Osteoblast (primary cell): Measurements from ENCODE around the gene RICTOR. TPM values are rescaled to one million over a fixed set of nuclear protein-coding genes. Genes with fewer than 3 reads are reported as not detected.

Experiments used
- DNase-seq: peaks from one replicate; pipeline ENCODE4 v3.0.0; 2011; ENCODE audit warnings: low spot score, mixed read lengths; ENCODE audit not compliant: insufficient read length; ENCODE audit errors: missing footprints
- H2AFZ ChIP-seq: 2 replicates; pipeline ENCODE4 v1.6.0; 2011; ENCODE audit warnings: mild to moderate bottlenecking, low read length
- H3K27ac ChIP-seq: 2 replicates; pipeline ENCODE4 v1.5.1; 2011; ENCODE audit warnings: mild to moderate bottlenecking, low read depth, low read length, moderate library complexity
- H3K27me3 ChIP-seq: 2 replicates; pipeline ENCODE4 v1.6.0; 2012; ENCODE audit warnings: mild to moderate bottlenecking, control low read depth, inconsistent platforms, low read length, moderate library complexity; ENCODE audit not compliant: insufficient read depth
- H3K36me3 ChIP-seq: 2 replicates; pipeline ENCODE4 v1.5.1; 2011; ENCODE audit warnings: mild to moderate bottlenecking, low read length, control low read depth, moderate library complexity; ENCODE audit not compliant: insufficient read depth
- H3K4me1 ChIP-seq: 2 replicates; pipeline ENCODE4 v1.5.1; 2011; ENCODE audit warnings: mild to moderate bottlenecking, low read length, control low read depth, moderate library complexity; ENCODE audit not compliant: insufficient read depth
- H3K4me2 ChIP-seq: 2 replicates; pipeline ENCODE4 v1.6.0; 2011; ENCODE audit warnings: mild to moderate bottlenecking, low read length; ENCODE audit not compliant: insufficient read depth
- H3K4me3 ChIP-seq: fragments of 200-600 bp; sonication (generic); 3 replicates; pipeline ENCODE4 v1.5.1; 2012; ENCODE audit warnings: mild to moderate bottlenecking, low read length, inconsistent platforms; ENCODE audit not compliant: insufficient read depth
- H3K79me2 ChIP-seq: 2 replicates; pipeline ENCODE4 v1.6.0; 2012; ENCODE audit warnings: mild to moderate bottlenecking, low read length, control low read depth, inconsistent platforms; ENCODE audit not compliant: insufficient read depth
- H3K9me3 ChIP-seq: 2 replicates; pipeline ENCODE4 v1.5.1; 2011; ENCODE audit warnings: low read depth, low read length, control low read depth
- H4K20me1 ChIP-seq: 2 replicates; pipeline ENCODE4 v1.6.0; 2012; ENCODE audit warnings: mild to moderate bottlenecking, low read length, control low read depth; ENCODE audit not compliant: insufficient read depth
- CTCF ChIP-seq: IDR thresholded peaks from 2 replicates; pipeline ENCODE4 v1.5.1; 2011; ENCODE audit warnings: mild to moderate bottlenecking, low read depth, low read length, moderate library complexity; ENCODE audit errors: extremely low read depth
- total RNA-seq: library from RNA; depleted of rRNA; stranded (reverse); fragments of >200 nt; gene quantifications from 2 replicates; pipeline ENCODE4 v1.2.3, GENCODE V29; 2012

Gene RICTOR
- total RNA-seq, 1 donor, result 46.7 TPM

DNA sequence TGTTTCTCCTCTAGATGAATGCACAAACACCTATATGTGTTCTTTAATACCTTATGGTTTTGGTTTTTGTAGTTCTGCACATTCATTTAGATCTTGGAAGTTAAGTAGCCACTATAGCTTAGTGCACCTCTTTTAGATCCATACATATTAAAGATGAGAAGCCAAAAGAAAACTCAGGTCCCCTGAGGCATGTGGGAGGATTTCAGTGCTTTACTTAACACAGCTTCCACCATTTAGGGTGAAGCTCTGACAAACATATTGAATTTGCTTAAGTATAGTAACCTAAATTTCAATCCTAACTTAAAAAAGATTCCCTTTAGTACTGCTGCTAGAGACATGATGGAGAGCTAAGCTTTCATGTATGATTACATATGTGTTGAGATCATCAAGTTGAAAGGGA lies 25.6 kb upstream of the RICTOR start:
- H3K27ac ChIP-seq, result peak overlapping the region; percentile 96
- H3K9me3 ChIP-seq, result no peaks in the 10 kb centered on the region
- H3K27me3 ChIP-seq, result no peaks in the 10 kb centered on the region
- H3K4me2 ChIP-seq, result no peak overlapping the region
- no peak overlapping the region for H2AFZ ChIP-seq
- no peaks in the 10 kb centered on the region for H3K36me3 ChIP-seq
- DNase-seq, result no peak
- no peaks in the 10 kb centered on the region for H4K20me1 ChIP-seq
- H3K4me3 ChIP-seq, result no peak overlapping the region
- H3K4me1 ChIP-seq, result peaks cover 36% of the 10 kb centered on the region
- no peaks in the 10 kb centered on the region for H3K79me2 ChIP-seq
- no peak for TF ChIP-seq CTCF

- Histone ChIP-seq H3K27ac (no peak overlapping the region), H4K20me1 (no peaks in the 10 kb centered on the region), H3K79me2 (no peaks in the 10 kb centered on the region), H3K4me2 (no peak overlapping the region), H3K4me3 (no peak overlapping the region), H3K27me3 (no peaks in the 10 kb centered on the region), H3K9me3 (no peaks in the 10 kb centered on the region), H3K4me1 (peaks cover 13% of the 10 kb centered on the region), H3K36me3 (no peaks in the 10 kb centered on the region), H2AFZ (no peak overlapping the region)
- TF ChIP-seq CTCF, result no peak
- peak; percentile 26 for DNase-seq
Observed at GRCh38 chr5:39093352-39093751, 19.2 kb upstream of the RICTOR start.

GRCh38 chr5:39092581-39093351 lies 18.6 kb upstream of the RICTOR start:
- no peak for TF ChIP-seq CTCF
- H3K27me3 ChIP-seq, result no peaks in the 10 kb centered on the region
- no peak overlapping the region for H3K4me2 ChIP-seq
- no peak overlapping the region for H3K27ac ChIP-seq
- no peak overlapping the region for H3K4me3 ChIP-seq
- no peaks in the 10 kb centered on the region for H3K79me2 ChIP-seq
- H3K36me3 ChIP-seq, result no peaks in the 10 kb centered on the region
- no peak overlapping the region for H2AFZ ChIP-seq
- H3K4me1 ChIP-seq, result peaks cover 13% of the 10 kb centered on the region
- no peak for DNase-seq
- no peaks in the 10 kb centered on the region for H4K20me1 ChIP-seq
- no peaks in the 10 kb centered on the region for H3K9me3 ChIP-seq

DNA sequence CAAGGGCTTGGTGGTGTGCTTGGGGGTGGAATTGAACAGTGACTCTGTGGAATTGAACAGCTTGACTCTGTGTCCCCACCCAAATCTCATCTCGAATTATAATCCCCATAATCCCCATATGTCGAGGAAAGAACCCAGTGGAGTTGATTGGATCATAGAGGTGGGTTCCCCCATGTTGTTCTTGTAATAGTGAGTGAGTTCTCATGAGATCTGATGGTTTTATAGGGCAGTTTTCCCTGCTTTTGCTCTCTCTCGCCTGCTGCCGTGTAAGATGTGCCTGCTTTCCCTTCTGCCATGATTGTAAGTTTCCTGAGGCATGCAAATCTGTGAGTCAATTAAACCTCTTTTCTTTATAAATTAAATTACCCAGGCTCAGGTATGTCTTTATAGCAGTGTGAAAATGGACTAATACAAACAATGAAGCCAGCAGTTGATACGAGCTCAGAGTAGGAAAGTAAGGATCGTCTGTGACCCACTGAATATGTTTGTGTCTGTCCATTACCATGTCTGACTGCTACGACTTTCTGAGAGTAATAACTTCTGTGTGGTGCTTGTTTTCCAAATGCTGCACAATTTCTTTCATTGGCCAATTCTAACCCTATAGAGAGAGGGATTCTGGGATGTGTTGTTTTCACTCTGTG lies 17.9 kb upstream of the RICTOR start:
- H3K27me3 ChIP-seq, result no peaks in the 10 kb centered on the region
- no peaks in the 10 kb centered on the region for H4K20me1 ChIP-seq
- H3K4me3 ChIP-seq, result no peak overlapping the region
- DNase-seq, result no peak
- H3K36me3 ChIP-seq, result no peaks in the 10 kb centered on the region
- H2AFZ ChIP-seq, result no peak overlapping the region
- H3K9me3 ChIP-seq, result no peaks in the 10 kb centered on the region
- H3K79me2 ChIP-seq, result no peaks in the 10 kb centered on the region
- no peak overlapping the region for H3K27ac ChIP-seq
- peaks cover 13% of the 10 kb centered on the region for H3K4me1 ChIP-seq
- no peak for TF ChIP-seq CTCF
- H3K4me2 ChIP-seq, result no peak overlapping the region
